HK-2 (cell line): Measurements from ENCODE around the gene PLP2.

ENCODE experiments used
- DNase-seq: peaks from one replicate; pipeline ENCODE4 v3.0.0-alpha.2; 2018; ENCODE audit not compliant: unreplicated experiment

PLP2 gene

GRCh38 chrX:49186125-49187027 is 14.7 kb downstream of the PLP2 start, which contains the start of gene PRICKLE3:
Gene PRICKLE3, minus strand, starts transcription at chrX:49186373. Its CDS starts 76 bp downstream, at chrX:49186297.
- peak; percentile 80 for DNase-seq

GRCh38 chrX:49187028-49187394 is 15.3 kb downstream of the PLP2 start:
- no peak for DNase-seq

GRCh38 chrX:49187526-49187925 is 15.8 kb downstream of the PLP2 start:
- no peak for DNase-seq

GRCh38 chrX:49188468-49189076 is 16.9 kb downstream of the PLP2 start:
- DNase-seq: no peak

DNA sequence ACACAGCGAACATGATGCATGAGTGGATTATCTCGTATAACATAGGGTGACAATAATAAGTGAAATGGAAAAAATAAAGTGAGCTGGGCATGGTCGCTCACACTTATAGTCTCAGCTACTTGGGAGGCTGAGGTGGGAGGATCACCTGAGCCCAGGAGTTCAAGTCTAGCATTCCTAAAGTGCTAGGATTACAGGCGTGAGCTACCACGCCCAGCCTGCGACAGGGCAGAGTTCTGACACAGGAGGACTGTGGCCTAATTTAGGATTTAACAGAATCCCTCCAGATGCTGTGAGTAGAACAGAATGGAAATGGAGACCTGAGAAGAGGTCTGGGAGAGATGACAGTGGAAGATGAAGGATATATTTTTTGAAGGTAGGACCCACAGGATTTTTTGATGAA is 17.9 kb downstream of the PLP2 start:
- no peak for DNase-seq

DNA sequence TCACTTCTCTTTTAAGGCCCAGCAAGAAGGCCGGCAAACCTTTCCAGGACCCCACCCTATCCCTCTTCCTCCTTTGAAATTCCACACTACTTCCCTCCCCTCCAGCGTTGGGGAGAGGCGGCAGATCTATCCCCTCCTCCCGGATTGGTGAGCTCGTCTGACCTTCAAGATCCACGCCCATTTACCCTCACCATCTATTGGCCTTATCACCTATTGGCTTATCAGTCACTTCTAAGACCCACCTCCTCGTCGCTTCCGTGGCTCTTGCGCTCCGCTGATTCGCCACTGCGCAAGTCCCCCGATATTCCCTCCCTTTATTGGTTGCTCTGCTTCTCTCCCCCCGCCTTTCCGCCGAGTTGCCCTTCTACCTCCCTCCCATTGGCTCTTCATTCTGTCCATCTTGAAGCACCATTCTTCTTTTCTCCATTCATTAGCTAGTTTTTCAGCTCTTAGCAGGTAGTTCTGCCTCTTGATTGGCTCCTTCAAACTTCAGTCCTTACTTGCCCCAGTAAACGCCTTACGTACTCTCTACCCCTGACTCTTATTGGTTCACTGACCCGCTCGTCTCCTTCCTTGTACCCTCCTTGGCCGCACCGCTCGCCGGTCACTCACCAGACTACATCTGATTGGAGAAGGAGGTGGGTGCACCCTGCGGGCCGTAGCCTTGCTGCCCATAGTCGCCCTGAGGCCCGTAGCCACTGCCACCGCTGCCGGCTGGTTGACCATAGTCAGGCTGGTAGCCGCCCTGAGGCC is 19.3 kb downstream of the PLP2 start:
- DNase-seq: peak; percentile 91

GRCh38 chrX:49191574-49192011 is 19.9 kb downstream of the PLP2 start:
- DNase-seq: no peak

DNA sequence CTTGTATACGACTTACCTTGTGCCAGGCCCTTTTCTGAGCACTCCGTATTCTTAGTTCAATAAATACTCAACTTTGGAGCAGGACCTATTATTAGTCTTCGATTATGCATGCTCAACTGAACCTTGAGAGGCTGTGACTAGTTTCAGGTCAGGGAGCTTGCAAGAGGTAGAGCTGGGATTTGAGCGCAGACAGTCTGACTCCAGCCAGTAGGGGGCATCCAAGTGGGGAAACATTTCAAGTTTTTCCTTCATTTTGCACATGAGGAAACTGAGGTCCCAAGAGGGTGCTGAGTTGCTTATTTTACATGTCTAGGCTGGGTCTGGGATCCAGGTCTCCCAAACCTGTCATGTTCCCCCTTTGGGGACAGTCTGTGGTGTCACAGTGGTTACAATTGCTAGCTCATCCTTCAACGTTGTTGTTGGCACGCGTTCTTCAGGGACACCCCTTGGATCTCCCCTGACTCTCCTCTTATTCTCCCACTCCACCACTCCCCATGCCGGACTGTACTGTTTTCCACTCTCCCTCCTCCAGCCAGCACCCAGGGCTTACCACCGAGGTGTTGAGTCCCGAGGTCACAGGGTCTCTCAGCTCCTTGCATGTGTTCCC is 21.1 kb downstream of the PLP2 start:
- no peak for DNase-seq

- no peak for DNase-seq
These were observed 21.9 kb downstream of the PLP2 start for GRCh38 chrX:49193542-49193964.

- DNase-seq: no peak
These were observed 25.9 kb downstream of the PLP2 start for GRCh38 chrX:49197543-49198087.

DNA sequence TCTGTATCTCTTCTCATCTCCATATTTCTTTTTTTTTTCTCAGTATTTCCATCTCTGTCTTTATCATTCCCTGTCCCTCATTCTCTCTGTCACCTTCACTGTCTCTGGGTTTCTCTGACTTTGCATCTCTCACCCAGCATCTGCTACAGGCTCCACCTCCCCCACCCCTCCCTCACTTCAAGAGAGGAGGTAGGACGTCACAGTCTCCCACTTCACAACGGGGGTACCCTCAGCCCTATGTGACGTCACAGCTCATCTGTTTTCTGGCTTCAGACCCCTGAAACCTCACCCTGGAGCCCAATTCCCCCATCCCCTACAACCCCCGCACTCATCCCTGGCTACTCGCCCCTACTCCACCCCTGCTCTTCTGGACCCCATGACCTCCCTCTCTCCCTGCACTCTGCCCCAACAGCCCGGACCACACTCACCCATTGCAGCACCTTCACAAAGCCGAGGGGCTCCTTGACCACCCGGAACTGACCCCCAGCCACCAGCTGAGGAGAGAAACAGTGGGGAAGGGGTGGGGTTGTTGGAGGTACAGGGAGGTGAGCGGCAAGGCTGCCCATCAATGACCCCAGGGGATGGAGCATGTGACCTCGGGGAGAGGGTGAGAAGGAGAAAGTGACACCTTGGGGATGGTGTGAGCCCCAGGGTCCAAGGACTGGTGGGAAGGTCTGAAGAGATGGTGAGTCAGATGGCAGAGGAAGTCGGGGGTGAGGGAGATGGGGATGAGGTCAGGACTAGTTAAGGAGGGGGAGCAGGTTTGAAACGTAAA is 27.0 kb downstream of the PLP2 start:
- DNase-seq: no peak

DNA sequence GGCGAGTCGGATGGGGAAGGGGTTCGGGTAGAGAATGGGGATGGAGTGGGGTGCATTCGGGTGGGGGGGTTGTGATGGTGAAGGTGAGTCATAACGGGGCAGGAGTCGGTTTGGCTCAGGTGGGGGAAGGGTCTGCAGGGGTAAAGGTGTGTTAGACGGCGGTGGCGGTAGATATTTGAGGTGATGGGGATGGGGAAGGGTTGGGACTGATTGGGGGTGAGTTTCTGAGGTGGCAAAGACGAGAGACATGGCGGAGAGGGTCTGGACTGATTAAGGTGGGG is 27.6 kb downstream of the PLP2 start:
- DNase-seq: no peak

- DNase-seq: peak; percentile 93
These were observed 28.4 kb downstream of the PLP2 start, which contains the start of gene SYP for GRCh38 chrX:49199906-49200771. Gene SYP, minus strand, starts transcription at chrX:49200193. Its CDS starts 7 bp downstream, at chrX:49200186.

DNA sequence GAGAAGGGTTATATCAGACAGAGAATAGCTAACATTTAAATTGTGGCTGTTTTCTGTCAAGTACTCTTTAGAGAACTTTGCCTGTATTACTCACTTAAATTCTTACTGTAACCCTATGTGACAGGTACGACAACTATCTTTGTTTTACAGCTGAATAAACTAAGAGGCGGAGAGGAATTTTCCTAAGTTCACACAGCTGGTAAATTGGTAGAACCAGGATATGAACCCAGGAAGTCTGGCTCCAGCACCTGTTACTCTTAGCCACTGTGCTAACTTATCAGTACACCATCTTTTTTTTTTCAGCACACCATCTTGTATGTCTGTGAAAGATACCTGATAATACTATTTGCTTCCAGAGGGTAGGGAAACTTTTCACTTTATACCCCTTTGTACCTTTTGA is 30.3 kb downstream of the PLP2 start:
- no peak for DNase-seq

- no peak for DNase-seq
These were observed 31.8 kb downstream of the PLP2 start for GRCh38 chrX:49203536-49203935.

- no peak for DNase-seq
These were observed 32.3 kb downstream of the PLP2 start for GRCh38 chrX:49204017-49204416.

GRCh38 chrX:49204709-49205108 is 33.0 kb downstream of the PLP2 start:
- DNase-seq: no peak

DNA sequence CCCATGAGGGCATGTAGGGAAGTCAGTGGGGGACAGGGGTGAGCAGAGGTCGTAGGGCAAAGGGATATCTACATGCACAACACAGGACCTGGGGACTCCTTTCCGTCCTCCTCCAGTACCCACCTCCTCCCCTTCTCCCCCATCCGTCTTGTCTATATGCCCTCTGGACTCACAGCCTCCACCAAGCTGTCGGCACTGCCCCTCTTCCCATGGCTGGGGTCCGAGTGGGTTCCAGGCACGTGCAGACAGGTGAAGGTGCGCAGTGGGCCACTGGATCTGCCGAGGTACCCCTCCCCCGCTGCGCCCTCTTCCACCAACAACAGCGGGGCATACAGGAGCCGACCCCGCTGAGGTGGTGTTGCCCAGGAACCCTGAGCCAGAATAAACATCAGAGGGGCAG is 33.7 kb downstream of the PLP2 start:
- no peak for DNase-seq

- DNase-seq: no peak
These were observed 34.8 kb downstream of the PLP2 start for GRCh38 chrX:49206543-49206942.

DNA sequence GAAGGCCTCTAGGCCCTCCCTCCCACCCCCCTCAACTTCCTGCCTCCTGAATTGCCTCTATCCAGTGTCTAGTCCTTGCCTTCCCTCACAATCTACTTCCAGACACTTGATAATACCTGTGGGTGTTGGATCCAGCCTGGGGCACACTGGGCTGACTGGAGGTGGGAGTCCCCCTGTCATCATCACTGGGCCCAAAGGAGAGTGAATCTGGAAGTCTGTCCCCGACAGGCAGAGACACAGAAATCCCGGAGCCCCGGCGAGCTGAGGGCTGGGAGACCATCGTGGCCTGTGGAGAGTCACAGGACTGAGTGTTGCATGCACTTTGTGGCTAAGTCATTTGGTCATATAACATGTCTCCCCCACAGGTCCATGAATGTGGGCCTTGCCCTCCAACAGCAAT is 36.7 kb downstream of the PLP2 start:
- no peak for DNase-seq
